ENCODE measurements around the gene BGLAP.

GRCh38 chr1:156245451-156246232, 3.7 kb downstream of the BGLAP start:
- TF ChIP-seq, protein P1, sequence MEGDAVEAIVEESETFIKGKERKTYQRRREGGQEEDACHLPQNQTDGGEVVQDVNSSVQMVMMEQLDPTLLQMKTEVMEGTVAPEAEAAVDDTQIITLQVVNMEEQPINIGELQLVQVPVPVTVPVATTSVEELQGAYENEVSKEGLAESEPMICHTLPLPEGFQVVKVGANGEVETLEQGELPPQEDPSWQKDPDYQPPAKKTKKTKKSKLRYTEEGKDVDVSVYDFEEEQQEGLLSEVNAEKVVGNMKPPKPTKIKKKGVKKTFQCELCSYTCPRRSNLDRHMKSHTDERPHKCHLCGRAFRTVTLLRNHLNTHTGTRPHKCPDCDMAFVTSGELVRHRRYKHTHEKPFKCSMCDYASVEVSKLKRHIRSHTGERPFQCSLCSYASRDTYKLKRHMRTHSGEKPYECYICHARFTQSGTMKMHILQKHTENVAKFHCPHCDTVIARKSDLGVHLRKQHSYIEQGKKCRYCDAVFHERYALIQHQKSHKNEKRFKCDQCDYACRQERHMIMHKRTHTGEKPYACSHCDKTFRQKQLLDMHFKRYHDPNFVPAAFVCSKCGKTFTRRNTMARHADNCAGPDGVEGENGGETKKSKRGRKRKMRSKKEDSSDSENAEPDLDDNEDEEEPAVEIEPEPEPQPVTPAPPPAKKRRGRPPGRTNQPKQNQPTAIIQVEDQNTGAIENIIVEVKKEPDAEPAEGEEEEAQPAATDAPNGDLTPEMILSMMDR (IDR thresholded peaks at IDR 0.05): no peak
- no peak for TF ChIP-seq POLR2A (IDR thresholded peaks at IDR 0.05)

Measured in uterus (tissue), 2 donors.